ENCODE results near the gene CCND2. TPM values are rescaled to one million over a fixed set of nuclear protein-coding genes. Genes with fewer than 3 reads are reported as not detected.

Gene CCND2
- total RNA-seq, 1 donor from 2014 or later, result 57.5 TPM

GRCh38 chr12:4289231-4289878, 15.8 kb downstream of the CCND2 start:
- H3K27me3 ChIP-seq, result no peaks in the 10 kb centered on the region
- H3K27ac ChIP-seq, result peak overlapping the region; percentile 4
- no peak overlapping the region for H3K4me3 ChIP-seq
- peaks cover 72% of the 10 kb centered on the region for H3K4me1 ChIP-seq
- H3K9me3 ChIP-seq, result no peaks in the 10 kb centered on the region
- peaks cover 0 to 15% of the 10 kb centered on the region in 2 donors for H3K36me3 ChIP-seq
- no peak for DNase-seq (ENCODE audit: extremely low spot score in 2 of 2)
- no peak for TF ChIP-seq CTCF (IDR thresholded peaks at IDR 0.05)
- no peak for TF ChIP-seq POLR2A (IDR thresholded peaks at IDR 0.05)
- TF ChIP-seq POLR2AphosphoS5 (IDR thresholded peaks at IDR 0.05; ENCODE audit: insufficient read depth in 1 of 2, low read depth in 1 of 2), result no peak
- intact Hi-C loops (cut with DNase I), result no loop called here

GRCh38 chr12:4289998-4290790, 16.6 kb downstream of the CCND2 start:
- intact Hi-C loops (cut with DNase I), result no loop called here
- Histone ChIP-seq H3K27ac (no peak overlapping the region), H3K4me1 (peaks cover 73% of the 10 kb centered on the region), H3K27me3 (no peaks in the 10 kb centered on the region), H3K36me3 (peaks cover 0 to 15% of the 10 kb centered on the region in 2 donors), H3K9me3 (no peaks in the 10 kb centered on the region), H3K4me3 (no peak overlapping the region)
- TF ChIP-seq POLR2AphosphoS5 (IDR thresholded peaks at IDR 0.05; ENCODE audit: insufficient read depth in 1 of 2, low read depth in 1 of 2), result no peak
- no peak for TF ChIP-seq CTCF (IDR thresholded peaks at IDR 0.05)
- no peak for TF ChIP-seq POLR2A (IDR thresholded peaks at IDR 0.05)
- DNase-seq (ENCODE audit: extremely low spot score in 2 of 2), result no peak

GRCh38 chr12:4292341-4293073, 18.9 kb downstream of the CCND2 start:
- TF ChIP-seq CTCF (IDR thresholded peaks at IDR 0.05), result no peak
- TF ChIP-seq POLR2A (IDR thresholded peaks at IDR 0.05), result no peak
- TF ChIP-seq POLR2AphosphoS5 (IDR thresholded peaks at IDR 0.05; ENCODE audit: insufficient read depth in 1 of 2, low read depth in 1 of 2), result no peak
- peaks cover 50% of the 10 kb centered on the region for H3K4me1 ChIP-seq
- H3K9me3 ChIP-seq, result no peaks in the 10 kb centered on the region
- DNase-seq (ENCODE audit: extremely low spot score in 2 of 2), result no peak
- H3K36me3 ChIP-seq, result peaks cover 0 to 15% of the 10 kb centered on the region in 2 donors
- H3K4me3 ChIP-seq, result no peak overlapping the region
- peak overlapping the region; percentile 10 for H3K27ac ChIP-seq
- intact Hi-C loops (cut with DNase I), result loop anchor here (1.0 kb wide), 1 partner anchor 30 kb away; no protein-coding TSS in a partner anchor
- no peaks in the 10 kb centered on the region for H3K27me3 ChIP-seq

- Histone ChIP-seq H3K27ac (no peak overlapping the region), H3K36me3 (peaks cover 0 to 15% of the 10 kb centered on the region in 2 donors), H3K4me1 (peaks cover 44% of the 10 kb centered on the region), H3K4me3 (no peak overlapping the region), H3K9me3 (no peaks in the 10 kb centered on the region), H3K27me3 (no peaks in the 10 kb centered on the region)
- intact Hi-C loops (cut with DNase I), result no loop called here
- no peak for DNase-seq (ENCODE audit: extremely low spot score in 2 of 2)
- TF ChIP-seq POLR2A (IDR thresholded peaks at IDR 0.05), result no peak
- no peak for TF ChIP-seq POLR2AphosphoS5 (IDR thresholded peaks at IDR 0.05; ENCODE audit: insufficient read depth in 1 of 2, low read depth in 1 of 2)
- TF ChIP-seq CTCF (IDR thresholded peaks at IDR 0.05), result no peak
Observed at GRCh38 chr12:4293299-4293965, 19.9 kb downstream of the CCND2 start.
